GM18868 (cell line): ENCODE data around the gene LARP1.

Experiments used
- ATAC-seq: cut with Tn5 transposase; IDR thresholded peaks from one replicate; pipeline ENCODE4 v1.9.1; 2021; ENCODE audit warnings: mild to moderate bottlenecking, moderate library complexity; ENCODE audit not compliant: unreplicated experiment

The LARP1 gene

DNA sequence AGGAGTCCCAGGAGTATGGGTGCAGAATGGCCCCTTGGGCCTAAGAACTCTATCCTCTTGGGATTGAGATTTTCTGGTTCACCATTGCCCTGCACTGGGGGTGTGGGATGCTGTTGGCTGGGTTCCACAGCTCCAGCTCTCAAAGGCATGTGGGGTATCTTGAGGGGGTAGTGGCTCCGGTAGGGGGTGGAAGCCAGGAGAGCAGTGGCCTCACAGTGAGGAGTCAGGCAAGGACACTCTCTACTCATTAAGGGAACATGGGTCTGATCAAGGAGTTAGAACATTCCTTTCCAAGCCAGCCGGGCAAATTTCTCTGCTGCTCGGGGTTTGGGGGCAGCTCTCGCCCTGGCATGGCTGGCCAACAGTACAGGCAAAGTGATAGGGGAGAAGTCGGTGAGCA is 33.0 kb downstream of the LARP1 start:
- no peak for ATAC-seq

DNA sequence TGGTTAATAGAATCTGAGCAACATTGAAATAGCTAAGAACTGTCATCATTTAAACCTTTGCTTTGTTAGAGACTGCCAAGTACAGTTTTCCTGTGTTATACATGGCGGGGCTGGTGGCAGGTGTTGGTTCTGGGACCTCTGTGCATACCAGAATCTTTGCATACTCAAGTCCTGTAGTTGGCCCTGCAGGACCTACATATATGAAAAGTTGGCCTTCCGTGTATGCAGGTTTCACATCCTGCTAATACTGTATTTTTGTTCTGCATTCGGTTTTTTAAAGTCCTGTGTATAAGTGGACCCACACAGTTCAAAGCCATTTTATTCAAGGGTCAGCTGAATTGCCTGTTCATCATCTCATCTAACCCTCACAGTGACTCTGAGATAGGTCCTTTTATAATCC is 36.4 kb downstream of the LARP1 start:
- ATAC-seq: peak; percentile 72

DNA sequence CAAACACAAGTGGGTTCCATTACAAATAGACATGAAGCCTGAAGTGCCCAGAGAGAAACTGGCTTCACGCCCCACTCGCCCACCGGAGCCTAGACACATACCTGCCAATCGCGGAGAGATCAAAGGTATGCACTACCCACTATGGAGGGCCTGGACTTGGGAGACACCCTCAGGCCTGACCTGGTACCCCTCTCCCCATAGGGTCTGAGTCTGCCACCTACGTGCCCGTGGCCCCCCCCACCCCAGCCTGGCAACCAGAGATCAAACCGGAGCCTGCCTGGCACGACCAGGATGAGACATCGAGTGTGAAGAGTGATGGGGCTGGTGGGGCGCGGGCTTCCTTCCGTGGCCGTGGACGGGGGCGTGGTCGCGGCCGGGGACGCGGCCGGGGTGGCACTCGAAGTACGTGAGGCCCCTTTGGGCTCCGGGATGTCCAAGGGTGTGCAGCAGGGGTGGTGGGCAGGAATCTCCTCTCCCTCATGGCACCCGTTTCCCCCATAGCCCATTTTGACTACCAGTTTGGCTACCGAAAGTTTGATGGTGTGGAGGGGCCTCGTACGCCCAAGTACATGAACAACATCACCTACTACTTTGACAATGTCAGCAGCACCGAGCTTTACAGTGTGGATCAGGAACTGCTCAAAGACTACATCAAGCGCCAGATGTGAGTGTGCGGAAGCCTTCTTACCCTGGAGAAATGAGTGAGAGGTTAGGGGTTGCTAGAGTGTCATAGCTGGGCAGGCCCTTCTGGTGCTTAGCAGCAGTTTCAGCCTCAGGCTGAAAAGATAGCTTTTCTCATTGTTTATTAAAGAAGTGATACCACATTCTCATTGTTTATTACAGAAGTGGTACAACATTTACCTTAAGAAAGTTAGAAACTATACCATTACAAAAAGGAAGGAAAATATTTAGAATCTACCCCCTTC is 38.7 kb downstream of the LARP1 start:
- no peak for ATAC-seq

DNA sequence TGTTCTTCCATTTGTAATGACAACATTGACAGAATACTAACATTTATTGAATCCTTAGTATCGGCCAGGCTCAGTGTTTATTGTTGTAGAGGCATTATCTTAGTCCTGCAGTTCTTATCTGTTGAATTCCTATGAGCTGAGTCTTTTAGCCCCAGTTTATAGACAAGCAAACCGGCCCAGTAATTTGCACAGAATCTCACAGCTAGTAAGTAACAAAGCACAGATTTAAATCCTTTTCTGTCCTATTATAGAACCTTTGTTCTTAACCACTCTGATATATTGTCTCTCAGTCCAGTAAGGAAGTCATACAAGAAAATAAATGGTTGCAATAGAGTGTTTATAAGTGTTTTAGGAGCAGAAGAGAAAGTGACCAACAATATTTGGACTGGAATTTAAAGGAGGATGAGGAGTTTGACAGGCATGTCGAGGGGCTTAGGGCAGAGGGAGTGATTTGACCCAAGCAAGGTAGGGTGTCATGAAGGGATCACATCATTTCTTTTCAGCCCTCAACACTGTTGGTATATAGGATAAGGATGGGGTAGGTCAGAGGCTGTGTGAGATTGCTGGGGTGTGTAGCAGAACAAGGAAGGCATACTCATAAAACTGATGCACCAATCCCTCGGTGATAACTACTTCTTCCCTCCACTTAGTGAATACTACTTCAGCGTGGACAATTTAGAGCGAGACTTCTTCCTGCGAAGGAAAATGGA is 39.5 kb downstream of the LARP1 start:
- ATAC-seq: no peak

DNA sequence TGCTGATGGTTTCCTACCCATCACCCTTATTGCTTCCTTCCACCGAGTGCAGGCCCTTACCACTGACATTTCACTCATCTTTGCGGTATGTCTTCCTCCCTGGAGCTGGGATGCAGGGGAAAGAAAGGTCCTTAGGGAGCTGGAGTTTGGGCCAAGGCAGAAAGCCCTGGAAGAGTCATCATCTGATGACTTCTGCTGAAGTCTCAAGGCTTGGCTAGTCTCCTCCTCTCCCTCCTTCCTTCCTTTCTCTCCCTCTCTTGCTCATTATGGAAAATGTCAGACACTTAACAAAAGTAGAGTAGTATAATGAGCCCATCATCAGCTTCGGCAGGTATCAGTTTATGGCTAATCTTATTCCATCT is 40.0 kb downstream of the LARP1 start:
- ATAC-seq: no peak

DNA sequence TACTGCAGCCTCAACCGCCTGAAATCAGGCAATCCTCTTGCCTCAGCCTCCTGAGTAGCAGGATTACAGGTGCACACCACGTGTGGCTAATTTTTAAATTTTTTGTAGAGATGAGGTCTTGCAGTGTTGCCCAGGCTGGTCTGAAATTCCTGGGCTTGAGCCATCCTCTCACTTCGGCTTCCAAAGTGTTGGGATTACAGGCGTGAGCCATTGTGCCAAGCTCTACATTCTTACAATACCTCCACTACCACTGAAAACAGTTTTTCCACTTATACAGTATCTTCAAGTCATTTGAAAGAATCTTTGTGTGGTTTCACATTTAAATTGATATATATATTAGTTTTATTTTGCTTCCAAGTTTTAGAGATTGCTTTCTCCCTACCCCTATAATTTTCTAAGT is 42.6 kb downstream of the LARP1 start:
- ATAC-seq: no peak

DNA sequence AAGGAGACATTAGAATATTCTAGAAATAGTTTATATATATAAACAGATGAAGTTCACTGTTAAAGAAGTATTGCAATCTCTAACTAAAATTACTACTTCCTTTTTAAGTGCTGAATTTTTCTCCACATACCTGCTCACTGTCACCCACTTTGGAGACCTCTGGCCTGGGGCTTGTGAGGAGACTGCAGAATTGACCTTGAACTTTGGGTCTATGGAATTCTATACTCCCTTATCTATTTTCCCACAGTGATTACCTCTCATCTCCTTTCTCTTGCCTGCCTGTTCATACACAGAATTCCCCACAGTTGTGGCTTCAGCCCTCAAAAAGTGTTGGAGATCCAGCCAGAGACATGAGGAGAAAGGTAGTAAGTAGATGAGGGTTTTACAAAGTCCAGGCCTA is 45.4 kb downstream of the LARP1 start:
- no peak for ATAC-seq

DNA sequence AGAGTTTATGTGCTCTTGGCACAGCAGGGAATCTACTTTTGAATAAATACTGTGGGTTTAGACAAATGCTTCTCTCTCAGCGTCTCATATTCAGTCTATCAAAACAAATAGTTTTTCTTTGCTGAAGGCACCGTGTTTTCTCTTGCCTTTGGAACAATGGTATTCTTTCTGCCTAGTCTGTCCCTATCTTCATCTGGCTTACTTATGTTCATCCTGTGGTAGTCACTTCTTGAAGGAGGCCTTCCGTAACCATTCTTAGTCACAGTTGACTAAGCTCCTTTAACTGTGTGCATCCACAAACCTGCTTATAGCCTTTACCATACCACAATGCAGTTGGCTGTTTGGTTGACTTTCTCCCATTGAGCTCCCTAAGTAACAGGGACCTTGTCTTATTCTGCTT is 45.9 kb downstream of the LARP1 start:
- ATAC-seq: no peak

DNA sequence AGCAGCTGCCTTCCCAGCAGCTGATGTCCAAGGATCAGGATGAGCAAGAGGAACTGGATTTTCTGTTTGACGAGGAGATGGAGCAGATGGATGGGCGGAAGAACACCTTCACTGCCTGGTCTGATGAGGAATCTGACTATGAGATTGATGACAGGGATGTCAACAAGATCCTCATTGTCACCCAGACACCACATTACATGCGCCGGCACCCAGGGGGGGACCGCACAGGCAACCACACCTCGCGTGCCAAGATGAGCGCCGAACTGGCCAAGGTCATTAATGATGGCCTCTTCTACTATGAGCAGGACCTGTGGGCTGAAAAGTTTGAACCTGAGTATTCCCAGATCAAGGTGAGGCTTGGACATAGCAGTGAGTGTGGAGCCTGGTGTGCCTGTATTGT is 46.9 kb downstream of the LARP1 start:
- ATAC-seq: no peak

DNA sequence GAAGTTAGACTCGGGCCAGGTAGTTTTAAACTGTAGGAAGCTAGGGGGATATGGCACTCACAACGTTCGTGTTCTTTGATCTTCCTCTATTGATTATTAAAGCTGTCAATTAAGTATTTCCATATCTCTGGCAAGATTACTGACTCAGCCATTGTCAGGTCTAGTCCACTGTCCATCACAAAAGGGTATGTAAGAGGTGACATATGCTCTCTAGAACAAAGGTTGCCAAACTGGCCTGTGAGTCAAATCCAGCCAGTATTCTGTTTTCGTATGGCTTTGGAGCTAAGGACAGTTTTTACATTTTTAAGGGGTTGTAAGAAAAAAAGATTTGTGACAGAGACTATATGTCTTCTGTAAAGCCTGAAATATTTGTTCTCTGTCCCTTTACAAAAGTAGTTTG is 51.0 kb downstream of the LARP1 start:
- ATAC-seq: no peak

DNA sequence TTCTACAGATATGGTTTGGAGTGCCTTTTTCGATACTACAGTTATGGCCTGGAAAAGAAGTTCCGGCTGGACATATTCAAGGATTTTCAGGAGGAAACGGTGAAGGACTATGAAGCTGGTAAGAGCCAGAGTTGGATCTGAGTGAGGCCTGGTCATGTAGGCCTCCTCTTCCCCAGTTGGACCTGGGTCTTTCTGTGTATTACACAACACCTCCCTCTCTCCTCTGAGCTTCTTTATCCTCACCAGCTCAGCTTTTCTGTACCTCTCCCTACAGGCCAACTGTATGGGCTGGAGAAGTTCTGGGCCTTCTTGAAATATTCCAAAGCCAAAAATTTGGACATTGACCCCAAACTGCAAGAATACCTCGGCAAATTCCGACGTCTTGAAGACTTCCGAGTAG is 56.1 kb downstream of the LARP1 start:
- no peak for ATAC-seq

DNA sequence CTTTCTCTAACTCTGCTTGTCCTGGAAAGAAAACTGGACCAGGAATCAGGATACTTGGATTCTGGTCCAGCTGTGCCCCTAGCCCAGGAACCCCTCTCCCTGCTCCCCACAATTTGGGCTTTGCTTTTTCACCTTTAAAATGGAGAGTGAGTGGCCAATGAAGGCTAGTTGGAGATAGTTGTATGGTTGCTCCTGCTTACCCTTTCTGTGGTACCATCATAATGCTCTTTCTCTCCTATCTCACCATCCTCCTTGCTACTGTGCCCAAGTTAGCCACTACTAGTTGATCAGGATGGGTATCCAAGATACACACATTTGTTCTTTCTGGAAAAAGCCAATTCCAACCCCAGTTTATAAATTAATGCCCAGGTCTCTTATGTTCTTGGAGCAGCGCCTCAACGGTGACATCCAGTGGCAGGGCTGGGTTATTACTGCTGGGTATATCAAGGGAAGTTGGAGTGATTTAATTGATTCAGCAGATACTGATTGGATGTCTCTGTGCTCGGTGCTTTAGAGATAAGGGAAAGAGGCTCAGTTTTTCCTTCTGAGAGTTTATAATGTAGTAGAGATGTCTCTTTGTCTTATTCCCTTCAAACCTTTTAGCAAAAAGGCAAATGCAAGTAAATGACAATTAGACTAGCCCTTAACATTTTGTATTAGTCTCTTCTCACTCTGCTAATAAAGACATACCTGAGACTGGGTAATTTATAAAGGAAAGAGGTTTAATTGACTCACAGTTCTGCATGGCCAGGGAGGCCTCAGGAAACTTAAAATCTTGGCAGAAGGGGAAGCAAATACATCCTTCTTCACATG is 56.7 kb downstream of the LARP1 start:
- peak; percentile 81 for ATAC-seq

DNA sequence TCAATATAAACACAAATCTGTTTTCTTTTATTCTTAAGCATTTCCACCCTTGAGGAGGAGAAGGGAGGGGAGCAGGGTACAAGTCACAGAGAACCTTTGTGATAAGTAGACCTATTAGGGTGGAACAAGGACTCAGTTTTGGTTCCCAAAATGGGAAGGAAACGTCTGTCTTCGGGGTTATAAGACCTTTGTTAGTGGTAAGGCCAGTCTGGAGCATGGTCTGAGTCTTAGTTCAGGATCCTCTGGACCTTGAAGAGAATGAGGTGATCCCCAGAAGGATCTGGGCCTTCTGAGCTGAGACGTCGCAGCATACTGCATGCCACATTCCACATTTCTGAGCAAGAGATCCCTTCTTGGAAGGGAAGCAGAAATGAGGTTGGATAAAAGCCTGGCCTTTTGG is 58.0 kb downstream of the LARP1 start:
- ATAC-seq: no peak

DNA sequence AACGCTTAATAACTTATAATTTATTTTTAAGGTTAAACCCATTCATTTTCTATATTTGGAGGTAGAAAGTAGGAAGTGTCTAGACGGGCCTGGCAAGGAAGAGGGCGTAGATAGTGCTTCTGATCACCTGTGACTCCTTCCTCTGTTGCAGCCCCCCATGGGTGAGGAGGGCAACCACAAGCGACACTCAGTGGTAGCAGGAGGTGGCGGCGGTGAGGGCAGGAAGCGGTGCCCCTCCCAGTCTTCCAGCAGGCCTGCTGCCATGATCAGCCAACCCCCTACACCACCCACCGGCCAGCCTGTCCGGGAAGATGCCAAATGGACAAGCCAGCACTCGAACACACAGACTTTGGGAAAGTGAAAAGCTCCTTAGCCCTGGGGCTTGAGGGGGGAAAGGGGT is 58.6 kb downstream of the LARP1 start:
- ATAC-seq: no peak

DNA sequence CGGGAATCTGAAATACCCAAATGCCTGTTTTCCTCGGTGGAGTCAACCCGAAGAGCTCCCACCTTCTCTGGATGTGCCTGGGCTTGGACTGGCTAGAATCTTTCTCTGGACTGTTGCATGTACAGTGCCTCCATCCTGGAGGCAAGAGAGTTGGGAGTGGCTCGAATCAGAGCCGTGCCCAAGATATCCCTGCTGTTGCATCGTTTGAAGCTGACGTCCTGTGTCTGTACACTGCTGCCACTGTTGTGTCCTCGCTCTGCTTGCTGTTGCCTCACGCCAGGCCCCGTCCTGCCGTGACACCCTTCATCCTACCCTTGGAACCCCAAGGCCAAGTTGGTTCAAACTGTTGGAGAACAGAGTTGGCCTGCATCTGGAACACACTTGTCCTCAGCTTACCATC is 59.8 kb downstream of the LARP1 start:
- ATAC-seq: no peak

DNA sequence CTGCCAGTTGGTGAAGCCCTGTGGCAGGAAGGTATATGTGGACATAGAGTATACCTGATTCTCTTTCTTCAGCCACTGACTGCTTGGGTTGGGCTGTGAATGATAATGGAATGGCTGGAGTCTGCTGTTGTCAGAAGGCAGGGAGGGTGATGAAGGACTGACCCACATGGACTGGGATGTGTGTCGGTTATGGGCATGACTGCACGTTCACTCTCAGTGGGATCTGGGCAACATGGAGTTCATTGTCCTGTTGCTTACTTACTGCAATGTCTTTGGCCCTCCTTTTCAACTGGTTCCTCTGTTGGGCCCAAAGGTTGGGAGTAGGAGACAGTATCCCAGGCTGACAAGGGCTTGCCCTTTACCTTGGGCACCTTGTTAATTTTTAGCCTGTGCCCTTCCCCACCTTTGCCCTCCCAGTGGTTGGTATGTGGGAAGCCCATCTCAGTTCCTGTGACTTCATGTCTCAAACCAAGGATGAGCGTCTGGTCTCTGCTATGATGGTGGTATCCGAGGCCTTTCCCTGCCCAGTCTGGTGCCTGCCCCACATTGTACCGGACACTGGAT is 60.6 kb downstream of the LARP1 start:
- ATAC-seq: no peak

DNA sequence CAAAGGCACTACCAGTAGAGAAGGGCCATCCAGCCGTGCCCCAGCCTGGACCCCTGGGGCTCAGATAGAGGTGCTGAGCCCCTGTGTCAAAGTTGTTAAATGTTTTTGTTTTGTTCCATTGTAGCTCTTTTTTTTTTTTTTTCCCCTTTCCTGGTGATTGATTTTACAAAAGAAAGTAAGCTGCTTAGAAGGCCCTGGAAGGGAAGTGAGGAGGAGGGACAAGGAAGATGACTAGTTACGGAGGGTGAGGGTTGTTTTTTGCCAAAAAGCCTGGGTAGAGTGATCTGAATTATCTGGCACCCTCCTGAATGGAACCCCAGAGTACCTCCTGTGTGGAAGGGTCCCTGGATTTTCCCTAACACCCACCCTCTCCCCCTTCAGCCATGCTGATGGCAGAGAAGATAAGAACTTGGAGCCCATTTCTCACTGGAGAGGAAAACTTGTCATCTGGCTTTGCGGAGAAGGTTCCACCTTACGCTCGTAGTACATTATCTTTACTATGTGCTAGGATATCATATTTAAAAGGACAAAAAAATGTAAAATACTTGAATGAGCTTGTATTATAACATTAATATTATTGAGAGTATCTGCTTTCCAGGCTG is 61.8 kb downstream of the LARP1 start:
- ATAC-seq: no peak

DNA sequence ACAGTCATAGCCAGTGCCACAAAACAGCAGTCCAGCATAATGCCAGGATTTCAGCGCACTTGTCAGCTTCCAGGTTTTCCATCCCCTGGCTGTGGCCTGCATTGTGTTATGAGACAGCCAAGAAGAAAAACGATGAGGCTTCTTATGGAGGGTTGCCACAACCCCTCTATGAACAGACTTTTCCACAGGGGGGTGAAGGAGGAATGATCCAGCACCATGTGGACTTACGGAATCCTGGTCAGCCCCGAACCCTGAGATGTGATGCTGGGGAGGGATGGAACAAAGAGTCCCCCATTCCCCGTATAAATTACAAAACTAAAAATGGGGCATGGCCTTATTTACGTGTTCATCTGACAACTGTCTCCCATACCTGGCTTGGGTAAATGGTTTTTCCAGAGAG is 62.6 kb downstream of the LARP1 start:
- no peak for ATAC-seq

DNA sequence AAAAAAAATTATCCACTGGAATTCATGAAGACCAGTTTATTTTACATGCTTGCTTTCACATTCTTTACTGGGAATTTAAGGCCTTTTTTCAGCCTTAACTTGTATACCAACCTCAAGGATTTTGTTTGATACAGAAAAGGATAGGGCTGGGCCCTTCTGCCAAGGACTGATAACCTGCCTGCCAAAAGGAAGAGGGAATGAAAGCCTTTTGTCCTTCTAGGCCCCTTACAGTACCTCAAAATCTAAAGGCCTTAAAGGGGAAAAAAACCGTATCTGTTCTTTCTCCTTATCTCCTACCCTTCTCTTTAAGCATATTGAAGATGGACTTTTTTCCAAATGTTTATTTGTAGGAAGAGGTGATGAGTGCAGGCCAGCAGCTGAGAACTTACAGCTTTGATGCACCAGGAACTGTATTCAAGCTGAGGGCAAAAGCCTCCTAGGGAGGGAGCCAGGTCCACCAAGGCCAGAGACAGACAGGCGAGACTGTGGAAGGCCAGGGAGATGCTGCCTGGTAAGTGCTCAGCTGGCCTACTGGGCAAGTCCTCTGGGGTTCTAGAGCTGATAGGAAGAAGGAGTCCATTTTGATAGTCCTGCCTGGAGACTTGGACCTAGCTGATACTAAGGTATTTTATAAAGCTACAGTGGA is 63.4 kb downstream of the LARP1 start:
- no peak for ATAC-seq

DNA sequence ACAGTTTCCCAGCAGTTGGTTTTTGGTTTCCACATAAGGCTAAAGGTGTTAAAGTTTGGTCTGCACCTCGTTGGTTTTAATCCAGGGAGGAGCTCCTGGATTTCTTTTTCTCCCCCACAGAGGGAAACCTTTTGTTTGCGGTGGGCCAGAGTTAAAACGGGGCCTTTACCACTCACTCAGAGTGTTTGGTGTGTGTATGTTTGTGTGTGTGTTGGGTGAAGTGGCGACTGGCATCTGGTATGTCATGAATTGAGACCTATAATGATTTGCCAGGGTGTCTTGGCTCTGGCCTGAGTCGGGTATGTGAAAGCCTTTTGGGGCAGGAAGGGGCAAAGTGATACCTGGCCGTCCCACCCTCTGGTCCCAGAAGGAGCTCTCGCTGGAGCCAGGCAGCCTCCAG is 64.4 kb downstream of the LARP1 start:
- ATAC-seq: no peak
